Loucy (cell line): ENCODE measurements around the gene KLLN.

Experiments
- CTCF ChIP-seq: fragments of 200-600 bp; sonication (generic); conservative IDR thresholded peaks from 2 replicates; pipeline ENCODE4 v1.5.1; 2014; ENCODE audit warnings: mild to moderate bottlenecking, antibody characterized with exemption, low read length
- EZH2phosphoT487 ChIP-seq: fragments of 200-600 bp; IDR thresholded peaks from 2 replicates; pipeline ENCODE4 v1.6.1; 2018; ENCODE audit warnings: antibody characterized with exemption, mild to moderate bottlenecking, moderate library complexity, borderline replicate concordance

GRCh38 chr10:87849001-87849400 is 14.3 kb downstream of the KLLN start:
- TF ChIP-seq CTCF, result no peak
- no peak for TF ChIP-seq EZH2phosphoT487
